Mesodermal cell (in vitro differentiated cells): ENCODE data around the gene BTBD19.
A peak's percentile ranks its signal among the peaks of the same experiment; 100 is the strongest.
"Not testable (repeated sequence)": the region's sequence is repeated elsewhere in the genome, so short reads cannot be mapped to it uniquely, and the experiment has no call there.

Experiments
- H3K27ac ChIP-seq: 2 replicates; pipeline ENCODE4 v1.7.0; 2013; ENCODE audit warnings: mild to moderate bottlenecking, low read depth, low read length, moderate library complexity; ENCODE audit not compliant: severe bottlenecking
- H3K36me3 ChIP-seq: 2 replicates; pipeline ENCODE4 v1.7.1; 2013; ENCODE audit warnings: mild to moderate bottlenecking, low read length, moderate library complexity; ENCODE audit not compliant: control insufficient read depth, insufficient read depth
- H3K4me1 ChIP-seq: one replicate; pipeline ENCODE4 v1.7.1; 2013; ENCODE audit warnings: mild to moderate bottlenecking, low read length; ENCODE audit not compliant: insufficient read depth, control insufficient read depth, poor library complexity, severe bottlenecking
- H3K4me3 ChIP-seq: 2 replicates; pipeline ENCODE4 v1.7.0; 2013; ENCODE audit warnings: low read length, control low read depth, mild to moderate bottlenecking; ENCODE audit not compliant: insufficient read depth, poor library complexity, severe bottlenecking; ENCODE audit errors: extremely low read depth
- H3K9me3 ChIP-seq: 2 replicates; pipeline ENCODE4 v1.7.1; 2013; ENCODE audit warnings: mild to moderate bottlenecking, low read length, moderate library complexity; ENCODE audit not compliant: control insufficient read depth
- WGBS, 2 experiments: methylation state at CpG; one replicate each; pipeline ENCODE4 v1.1.5; 2013; ENCODE audit warnings: missing lambda C conversion rate in 2 of 2; ENCODE audit not compliant: insufficient coverage in 2 of 2; 5-methylcytosine and 5-hydroxymethylcytosine counted together

BTBD19 gene

DNA sequence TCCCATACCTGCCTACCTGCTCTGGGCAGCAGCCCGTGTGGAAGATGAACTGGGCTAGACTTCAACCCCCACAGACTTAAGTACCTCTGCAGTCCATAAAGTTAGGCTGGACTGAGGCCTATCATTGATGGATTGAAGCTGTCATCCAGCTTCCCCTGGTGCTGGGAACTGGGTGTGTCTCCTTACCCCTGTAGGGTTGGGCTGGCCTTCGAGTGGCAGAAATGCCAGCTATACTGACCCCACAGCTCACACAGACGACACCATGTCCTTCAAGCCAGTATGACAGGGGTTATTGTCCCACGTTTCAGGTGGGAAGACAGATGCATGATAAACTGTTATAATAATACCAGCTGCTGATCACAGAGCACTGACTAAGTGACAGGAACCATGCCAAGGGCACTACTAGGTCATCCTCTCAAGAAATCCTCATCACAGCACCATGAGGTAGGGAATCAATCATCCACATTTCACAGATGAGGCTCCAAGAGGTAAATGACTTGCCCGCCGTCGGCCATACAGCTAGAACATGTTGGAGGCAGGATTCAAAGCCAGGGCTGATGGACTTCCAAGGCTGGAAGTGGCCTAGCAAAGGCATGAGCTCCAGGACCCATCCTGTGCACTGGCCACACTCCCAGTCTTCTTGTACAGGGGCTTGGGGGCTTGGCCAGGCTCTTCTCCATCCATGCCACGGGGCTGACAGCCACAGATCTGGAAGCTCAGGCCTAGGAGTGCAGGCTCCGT lies 20.0 kb upstream of the BTBD19 start, which contains the start of gene BEST4:
Gene BEST4, minus strand, starts transcription at position 51 of the 741 bp plus-strand sequence. CDS start 465 bp downstream, outside the sequence.
- Histone ChIP-seq H3K4me3 (no peak within 1 kb of the TSS), H3K4me1 (peaks cover 12% of the 10 kb centered on the region), H3K9me3 (no peaks in the 10 kb centered on the region), H3K27ac (no peak within 1 kb of the TSS), H3K36me3 (no peaks in the 10 kb centered on the region)
- WGBS, 2 experiments = 96 to 98% methylated on average over 6 of the region's 9 CpGs

DNA sequence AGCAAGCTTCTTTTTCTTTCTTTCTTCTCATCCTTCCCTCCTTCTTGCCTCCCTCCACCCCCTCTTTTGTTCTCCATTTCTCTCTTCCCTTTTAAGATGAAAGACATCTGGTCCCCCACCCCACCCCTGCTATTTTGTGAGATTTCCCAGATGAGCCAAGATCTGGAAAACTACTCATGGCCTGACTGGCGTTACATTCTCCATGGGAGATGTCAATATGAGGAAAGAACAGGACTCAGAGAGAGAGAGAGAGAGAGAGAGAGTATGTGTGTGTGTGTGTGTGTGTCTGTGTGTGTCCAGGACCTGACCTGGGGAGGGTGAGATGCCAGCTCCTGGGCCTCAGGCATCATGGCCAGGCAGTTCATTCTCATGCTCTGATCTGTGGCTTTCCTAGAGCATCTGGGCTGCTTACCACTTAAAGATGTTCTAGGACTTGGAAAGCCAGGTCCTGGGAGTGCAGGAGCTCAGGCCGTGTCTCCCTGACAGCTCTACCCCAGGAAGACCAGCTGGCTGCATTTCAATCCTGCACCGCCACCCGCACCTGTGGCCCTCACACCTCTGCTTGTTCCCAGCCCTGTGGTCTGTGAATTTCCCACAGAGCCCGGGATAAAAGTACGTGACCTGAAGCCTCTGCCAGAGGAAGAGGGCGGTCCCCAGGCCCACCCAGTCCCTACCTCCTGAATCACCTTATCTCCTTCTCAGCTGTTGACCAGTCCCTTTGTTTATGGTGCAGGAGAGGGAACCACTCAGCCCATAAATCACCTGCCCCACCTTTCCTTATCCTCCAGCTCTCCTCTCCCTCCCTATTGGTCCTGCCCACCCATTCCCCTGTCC lies 17.1 kb upstream of the BTBD19 start:
- no peak overlapping the region for H3K27ac ChIP-seq
- H3K9me3 ChIP-seq = no peaks in the 10 kb centered on the region
- 80 to 89% methylated on average over 4 to 6 of the region's 7 CpGs for WGBS, 2 experiments
- H3K4me1 ChIP-seq = no peaks in the 10 kb centered on the region
- H3K36me3 ChIP-seq = no peaks in the 10 kb centered on the region
- no peak overlapping the region for H3K4me3 ChIP-seq

DNA sequence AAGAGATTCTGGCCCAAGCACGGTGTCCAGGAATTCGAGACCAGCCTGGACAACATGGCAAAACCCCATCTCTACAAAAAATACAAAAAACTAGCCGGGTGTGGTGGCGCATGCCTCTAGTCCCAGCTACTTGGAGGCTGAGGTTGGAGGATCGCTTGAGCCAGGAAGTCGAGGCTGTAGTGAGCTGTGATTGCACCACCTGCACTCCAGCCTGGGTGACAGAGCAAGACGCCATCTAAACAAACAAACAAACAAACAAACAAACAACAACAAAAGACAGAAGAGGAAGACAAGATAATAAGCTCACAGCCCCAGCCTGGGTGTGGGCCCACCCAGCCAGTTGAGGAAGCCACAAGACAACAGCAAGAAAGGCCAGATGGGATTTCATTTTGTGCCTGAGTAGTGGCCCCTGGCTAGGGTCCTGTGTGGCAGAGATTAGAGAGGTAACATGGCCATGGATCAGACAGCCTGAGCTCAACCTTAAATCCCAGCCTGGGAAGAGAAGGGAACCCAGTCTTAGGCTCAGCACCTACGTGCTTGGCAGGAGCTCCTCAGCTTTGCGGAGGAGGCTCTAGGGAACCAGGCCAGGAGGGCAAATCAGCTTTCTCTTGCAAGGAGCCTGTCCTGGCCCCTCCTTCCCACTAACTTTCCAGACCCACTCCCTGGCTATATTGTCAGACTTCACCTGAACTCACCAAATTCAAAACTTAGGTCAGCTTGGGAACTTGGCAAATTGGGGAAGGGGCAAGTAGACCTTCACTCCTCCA lies 15.4 kb upstream of the BTBD19 start:
- H3K9me3 ChIP-seq = no peaks in the 10 kb centered on the region
- H3K36me3 ChIP-seq = no peaks in the 10 kb centered on the region
- no peak overlapping the region for H3K27ac ChIP-seq
- H3K4me1 ChIP-seq = no peaks in the 10 kb centered on the region
- 90% methylated on average over 4 to 7 of the region's 9 CpGs for WGBS, 2 experiments
- H3K4me3 ChIP-seq = no peak overlapping the region

DNA sequence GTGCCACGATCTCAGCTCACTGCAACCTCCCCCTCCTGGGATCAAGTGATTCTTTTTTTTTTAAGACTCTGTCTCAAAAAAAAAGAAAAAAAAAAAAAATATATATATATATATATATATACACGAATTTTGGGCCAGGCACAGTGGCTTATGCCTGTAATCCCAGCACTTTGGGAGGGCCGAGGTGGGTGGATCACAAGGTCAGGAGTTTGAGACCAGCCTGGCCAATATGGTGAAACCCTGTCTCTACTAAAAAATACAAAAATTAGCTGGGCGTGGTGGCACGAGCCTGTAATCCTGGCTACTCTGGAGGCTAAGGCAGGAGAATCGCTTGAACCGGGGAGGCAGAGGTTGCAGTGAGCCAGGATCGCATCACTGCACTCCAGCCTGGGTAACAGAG lies 10.4 kb upstream of the BTBD19 start:
- not testable (repeated sequence) for H3K4me3 ChIP-seq, H3K27ac ChIP-seq
- WGBS, 2 experiments = 87 to 90% methylated on average over 5 to 6 of the region's 8 CpGs

DNA sequence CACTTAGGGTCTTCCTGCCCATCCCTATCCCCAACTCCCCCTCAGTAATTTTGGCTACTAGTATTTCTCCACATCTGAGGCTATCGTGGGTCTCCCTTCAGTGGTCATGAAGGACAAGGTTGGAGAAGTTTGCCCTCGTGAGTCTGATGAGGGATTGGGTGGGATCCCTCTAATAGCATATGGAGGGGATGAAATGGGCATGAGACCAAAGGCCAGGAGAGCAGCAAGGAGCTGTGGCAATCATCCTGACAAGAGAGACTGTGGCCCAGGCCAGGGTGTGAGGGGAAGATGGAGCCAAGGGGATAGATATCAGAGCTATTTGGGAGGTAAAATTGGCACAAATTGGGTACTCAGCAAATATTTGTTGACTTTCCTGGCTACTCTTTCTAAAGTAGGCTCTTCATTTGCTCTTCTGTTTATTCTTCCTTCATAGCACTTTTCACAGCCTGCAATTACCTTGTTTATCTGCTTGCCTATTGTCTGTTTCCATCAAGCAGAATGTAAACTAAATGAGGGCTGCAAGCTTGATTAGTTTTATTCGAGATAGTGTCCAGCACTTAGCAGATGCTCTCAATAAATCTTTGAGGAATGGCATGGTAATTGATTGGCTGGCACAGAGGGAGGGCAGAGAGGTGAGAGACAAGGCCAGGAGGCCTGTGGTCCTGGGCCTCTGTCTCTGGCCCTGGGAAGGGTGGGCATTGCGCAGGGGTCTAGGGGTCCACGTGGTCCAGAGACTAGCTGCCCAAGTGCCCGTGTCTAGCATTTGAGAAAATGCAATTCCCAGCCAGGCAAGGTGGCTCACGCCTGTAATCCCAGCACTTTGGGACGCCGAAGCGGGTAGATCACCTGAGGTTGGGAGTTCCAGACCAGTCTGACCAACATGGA lies 9.6 kb upstream of the BTBD19 start:
- Histone ChIP-seq H3K9me3 (no peaks in the 10 kb centered on the region), H3K36me3 (peaks cover 21% of the 10 kb centered on the region), H3K4me1 (peaks cover 25% of the 10 kb centered on the region), H3K4me3 (no peak overlapping the region), H3K27ac (no peak overlapping the region)
- WGBS, 2 experiments = 94 to 100% methylated on average over 7 to 9 of the region's 10 CpGs

More for the DNA sequence above, 10.4 kb upstream of the BTBD19 start:
- peaks cover 12% of the 10 kb centered on the region for H3K36me3 ChIP-seq
- H3K9me3 ChIP-seq = not testable (repeated sequence)
- peaks cover 17% of the 10 kb centered on the region for H3K4me1 ChIP-seq

DNA sequence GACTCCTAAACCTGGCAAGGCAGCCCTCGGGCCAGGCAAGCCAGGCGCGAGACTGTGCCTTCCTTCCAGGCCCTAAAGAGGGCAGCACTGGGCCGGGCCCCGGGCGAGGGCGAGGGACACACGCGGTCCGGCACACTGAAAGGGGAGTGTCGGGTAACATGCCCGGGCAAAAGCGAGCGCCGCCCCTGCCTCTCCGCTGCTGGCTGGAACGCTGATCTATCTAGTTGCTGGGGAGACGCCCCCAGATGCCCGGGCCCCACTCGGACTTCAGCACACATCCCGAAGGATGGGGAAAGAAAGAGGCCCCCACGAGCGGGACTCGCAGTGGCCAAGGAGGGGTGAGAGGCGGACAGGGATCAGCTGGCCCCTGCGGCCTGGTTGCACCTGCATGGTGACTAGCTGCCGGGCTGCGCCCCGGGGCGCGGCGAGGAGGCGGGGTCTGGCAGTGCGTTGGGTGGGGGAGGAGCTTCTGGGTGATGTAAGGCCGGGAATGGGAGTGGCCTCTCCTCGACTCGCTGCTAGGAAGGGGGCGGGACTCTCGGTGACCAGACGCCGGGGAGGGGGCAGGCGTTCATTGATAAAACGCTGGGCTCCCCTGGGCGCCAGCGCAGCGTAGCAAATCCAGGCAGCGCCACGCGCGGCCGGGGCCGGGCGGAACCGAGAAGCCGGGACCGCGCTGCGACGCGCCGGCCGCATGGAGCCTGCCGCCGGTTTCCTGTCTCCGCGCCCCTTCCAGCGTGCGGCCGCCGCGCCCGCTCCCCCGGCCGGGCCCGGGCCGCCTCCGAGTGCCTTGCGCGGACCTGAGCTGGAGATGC lies 8.3 kb upstream of the BTBD19 start, which contains the start of gene PLK3:
Gene PLK3, plus strand, starts transcription at position 608 of the 815 bp plus-strand sequence. Its CDS starts 87 bp downstream, at position 695.
- peak within 1 kb of the TSS; percentile 96 for H3K27ac ChIP-seq
- 1% methylated on average over 69 to 72 of the region's 79 CpGs for WGBS, 2 experiments
- H3K4me3 ChIP-seq = peak within 1 kb of the TSS; percentile 91
- peaks cover 33% of the 10 kb centered on the region for H3K36me3 ChIP-seq
- H3K4me1 ChIP-seq = peaks cover 32% of the 10 kb centered on the region
- no peaks in the 10 kb centered on the region for H3K9me3 ChIP-seq

DNA sequence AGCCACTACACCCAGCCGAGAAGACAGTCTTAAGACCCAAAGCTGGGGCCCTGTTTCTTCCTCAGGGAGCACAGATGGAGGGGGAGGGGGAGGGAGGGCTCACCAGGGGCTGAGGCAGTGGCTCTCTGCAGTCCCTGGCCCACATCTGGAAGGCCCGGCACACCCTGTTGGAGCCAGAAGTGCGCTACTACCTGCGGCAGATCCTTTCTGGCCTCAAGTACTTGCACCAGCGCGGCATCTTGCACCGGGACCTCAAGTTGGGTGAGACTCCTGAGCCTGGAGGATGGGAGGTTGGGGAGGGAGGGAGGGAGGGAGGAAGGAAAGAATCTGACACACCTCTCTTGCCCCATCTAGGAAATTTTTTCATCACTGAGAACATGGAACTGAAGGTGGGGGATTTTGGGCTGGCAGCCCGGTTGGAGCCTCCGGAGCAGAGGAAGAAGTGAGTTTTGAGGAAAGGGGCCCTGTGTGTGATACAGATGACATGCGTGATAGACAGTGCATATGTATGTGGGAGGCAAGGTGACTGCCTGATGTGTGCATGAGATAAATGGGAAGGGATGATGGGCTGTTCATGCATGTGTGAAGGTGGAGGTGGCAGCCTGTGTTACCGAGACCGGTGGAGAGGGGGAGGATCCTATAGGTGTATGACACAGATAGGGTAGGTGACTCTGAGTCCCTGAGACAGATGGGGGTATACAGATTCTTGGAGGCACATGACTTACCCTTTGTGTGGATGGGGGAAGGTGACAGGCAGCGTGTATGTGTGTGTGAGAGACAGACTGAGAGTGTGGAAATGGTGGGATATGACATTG lies 6.6 kb upstream of the BTBD19 start:
- WGBS, 2 experiments = 78 to 79% methylated on average over 9 to 10 of the region's 13 CpGs
- no peak overlapping the region for H3K27ac ChIP-seq

DNA sequence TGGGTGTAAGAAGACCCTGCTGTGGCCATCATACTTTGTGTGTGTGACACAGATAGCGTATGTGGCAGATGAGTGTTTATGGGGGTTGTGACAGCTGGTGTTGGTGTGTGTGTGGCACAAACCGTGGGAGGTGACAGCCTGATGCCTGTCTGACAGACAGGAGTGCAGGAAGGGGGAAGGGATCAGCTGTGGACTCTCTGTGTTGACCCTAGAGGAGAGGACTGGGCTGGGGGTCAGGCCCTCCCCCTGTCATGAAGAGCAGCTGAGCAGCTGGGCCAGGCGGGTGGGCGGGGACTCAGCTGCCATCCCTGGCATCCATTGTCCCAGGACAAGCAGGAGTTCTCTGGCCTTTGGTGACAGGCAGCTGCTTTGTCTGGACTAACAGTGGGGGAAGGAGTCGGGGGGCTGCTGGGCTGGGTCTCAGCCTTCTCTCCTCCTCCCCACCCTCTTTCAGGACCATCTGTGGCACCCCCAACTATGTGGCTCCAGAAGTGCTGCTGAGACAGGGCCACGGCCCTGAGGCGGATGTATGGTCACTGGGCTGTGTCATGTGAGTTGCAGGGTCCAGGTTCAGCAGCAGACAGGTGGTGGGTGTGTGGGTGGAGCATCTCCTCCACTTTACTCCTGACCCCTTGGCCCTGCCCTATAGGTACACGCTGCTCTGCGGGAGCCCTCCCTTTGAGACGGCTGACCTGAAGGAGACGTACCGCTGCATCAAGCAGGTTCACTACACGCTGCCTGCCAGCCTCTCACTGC lies 5.8 kb upstream of the BTBD19 start:
- Histone ChIP-seq H3K27ac (no peak overlapping the region), H3K9me3 (no peaks in the 10 kb centered on the region), H3K36me3 (peaks cover 53% of the 10 kb centered on the region), H3K4me3 (peak overlapping the region; percentile 91), H3K4me1 (peaks cover 53% of the 10 kb centered on the region)
- 85 to 89% methylated on average over 10 to 12 of the region's 13 CpGs for WGBS, 2 experiments

More for the DNA sequence above, 6.6 kb upstream of the BTBD19 start:
- H3K4me3 ChIP-seq = peak overlapping the region; percentile 91
- peaks cover 49% of the 10 kb centered on the region for H3K4me1 ChIP-seq
- H3K9me3 ChIP-seq = no peaks in the 10 kb centered on the region
- H3K36me3 ChIP-seq = peaks cover 50% of the 10 kb centered on the region
